ENCODE measurements around the gene ZNF786.

The ZNF786 gene

GRCh38 chr7:149074116-149074885 is 16.2 kb downstream of the ZNF786 start:
- H3K27ac ChIP-seq (ENCODE audit: low read depth, low read length): no peak overlapping the region
- H3K14ac ChIP-seq (ENCODE audit: low read length): no peak overlapping the region
- no CpG with 5 or more reads among the region's 3 CpGs for WGBS (ENCODE audit: extremely low coverage, insufficient coverage, insufficient read length)
- H3K4me2 ChIP-seq (ENCODE audit: low read length): no peak overlapping the region
- no peak overlapping the region for H2AFZ ChIP-seq (ENCODE audit: insufficient read depth, low read length, poor library complexity)
- H3K9ac ChIP-seq (ENCODE audit: low read length): no peak overlapping the region
- DNase-seq: no peak
- H3K4ac ChIP-seq (ENCODE audit: low read depth, low read length): no peak overlapping the region
- H4K12ac ChIP-seq (ENCODE audit: low read depth, low read length): no peak overlapping the region
- H2AK5ac ChIP-seq (ENCODE audit: low read length): no peak overlapping the region
- H2BK12ac ChIP-seq (ENCODE audit: low read length): no peak overlapping the region
- H4K8ac ChIP-seq (ENCODE audit: low read depth, low read length): no peak overlapping the region
- peaks cover 4% of the 10 kb centered on the region for H3K9me3 ChIP-seq (ENCODE audit: insufficient read depth, low read depth, low read length)
- H3K79me1 ChIP-seq (ENCODE audit: low read length): no peaks in the 10 kb centered on the region
- H3K27me3 ChIP-seq (ENCODE audit: insufficient read depth, low read length): no peaks in the 10 kb centered on the region
- no peak overlapping the region for H2BK5ac ChIP-seq (ENCODE audit: low read depth, low read length, poor library complexity)
- no peak overlapping the region for H3K23ac ChIP-seq (ENCODE audit: low read length)
- no peaks in the 10 kb centered on the region for H3K79me2 ChIP-seq (ENCODE audit: control insufficient read depth, insufficient read depth, low read length, poor library complexity)
- H3K4me1 ChIP-seq (ENCODE audit: control insufficient read depth in 1 of 2, insufficient read depth in 2 of 2, low read length in 2 of 2): no peaks in the 10 kb centered on the region
- no peak overlapping the region for H3K18ac ChIP-seq (ENCODE audit: low read length)
- no peak overlapping the region for H2BK120ac ChIP-seq (ENCODE audit: insufficient read depth, low read length, poor library complexity)
- H4K91ac ChIP-seq (ENCODE audit: low read depth, low read length): no peak overlapping the region
- no peak overlapping the region for H3K4me3 ChIP-seq (ENCODE audit: low read depth, low read length)
- peaks cover 32 to 38% of the 10 kb centered on the region in 2 experiments for H3K36me3 ChIP-seq (ENCODE audit: control insufficient read depth in 1 of 2, insufficient read depth in 2 of 2, low read length in 2 of 2)

GRCh38 chr7:149072438-149072775 is 18.1 kb downstream of the ZNF786 start:
- no peak overlapping the region for H3K4me3 ChIP-seq (ENCODE audit: low read depth, low read length)
- no peak overlapping the region for H2BK12ac ChIP-seq (ENCODE audit: low read length)
- H4K8ac ChIP-seq (ENCODE audit: low read depth, low read length): peak overlapping the region; percentile 64
- no peaks in the 10 kb centered on the region for H3K79me2 ChIP-seq (ENCODE audit: control insufficient read depth, insufficient read depth, low read length, poor library complexity)
- no peak overlapping the region for H3K18ac ChIP-seq (ENCODE audit: low read length)
- H3K79me1 ChIP-seq (ENCODE audit: low read length): no peaks in the 10 kb centered on the region
- no peak overlapping the region for H2AFZ ChIP-seq (ENCODE audit: insufficient read depth, low read length, poor library complexity)
- no CpG with 5 or more reads among the region's 4 CpGs for WGBS (ENCODE audit: extremely low coverage, insufficient coverage, insufficient read length)
- no peak overlapping the region for H2BK5ac ChIP-seq (ENCODE audit: low read depth, low read length, poor library complexity)
- no peak overlapping the region for H3K4ac ChIP-seq (ENCODE audit: low read depth, low read length)
- peaks cover 4% of the 10 kb centered on the region for H3K9me3 ChIP-seq (ENCODE audit: insufficient read depth, low read depth, low read length)
- DNase-seq: no peak
- no peak overlapping the region for H2AK5ac ChIP-seq (ENCODE audit: low read length)
- H4K91ac ChIP-seq (ENCODE audit: low read depth, low read length): no peak overlapping the region
- H3K23ac ChIP-seq (ENCODE audit: low read length): no peak overlapping the region
- no peak overlapping the region for H3K4me2 ChIP-seq (ENCODE audit: low read length)
- H3K36me3 ChIP-seq (ENCODE audit: control insufficient read depth in 1 of 2, insufficient read depth in 2 of 2, low read length in 2 of 2): peaks cover 35 to 39% of the 10 kb centered on the region in 2 experiments
- H3K4me1 ChIP-seq (ENCODE audit: control insufficient read depth in 1 of 2, insufficient read depth in 2 of 2, low read length in 2 of 2): no peaks in the 10 kb centered on the region
- H3K27me3 ChIP-seq (ENCODE audit: insufficient read depth, low read length): no peaks in the 10 kb centered on the region
- no peak overlapping the region for H3K14ac ChIP-seq (ENCODE audit: low read length)
- H3K27ac ChIP-seq (ENCODE audit: low read depth, low read length): no peak overlapping the region
- H2BK120ac ChIP-seq (ENCODE audit: insufficient read depth, low read length, poor library complexity): no peak overlapping the region
- H3K9ac ChIP-seq (ENCODE audit: low read length): no peak overlapping the region
- H4K12ac ChIP-seq (ENCODE audit: low read depth, low read length): no peak overlapping the region

GRCh38 chr7:149071641-149072437 is 18.7 kb downstream of the ZNF786 start:
- Histone ChIP-seq H3K27me3 (ENCODE audit: insufficient read depth, low read length) (no peaks in the 10 kb centered on the region), H2BK120ac (ENCODE audit: insufficient read depth, low read length, poor library complexity) (no peak overlapping the region), H2BK5ac (ENCODE audit: low read depth, low read length, poor library complexity) (no peak overlapping the region), H2BK12ac (ENCODE audit: low read length) (no peak overlapping the region), H3K4me1 (ENCODE audit: control insufficient read depth in 1 of 2, insufficient read depth in 2 of 2, low read length in 2 of 2) (no peaks in the 10 kb centered on the region), H2AK5ac (ENCODE audit: low read length) (no peak overlapping the region), H3K4ac (ENCODE audit: low read depth, low read length) (no peak overlapping the region), H3K9ac (ENCODE audit: low read length) (no peak overlapping the region), H3K4me3 (ENCODE audit: low read depth, low read length) (no peak overlapping the region), H4K8ac (ENCODE audit: low read depth, low read length) (peak overlapping the region; percentile 64), H4K12ac (ENCODE audit: low read depth, low read length) (peak overlapping the region; percentile 58), H4K91ac (ENCODE audit: low read depth, low read length) (no peak overlapping the region), H3K36me3 (ENCODE audit: control insufficient read depth in 1 of 2, insufficient read depth in 2 of 2, low read length in 2 of 2) (peaks cover 35 to 39% of the 10 kb centered on the region in 2 experiments), H3K23ac (ENCODE audit: low read length) (no peak overlapping the region), H3K9me3 (ENCODE audit: insufficient read depth, low read depth, low read length) (peaks cover 4% of the 10 kb centered on the region), H3K14ac (ENCODE audit: low read length) (no peak overlapping the region), H3K79me2 (ENCODE audit: control insufficient read depth, insufficient read depth, low read length, poor library complexity) (no peaks in the 10 kb centered on the region), H3K4me2 (ENCODE audit: low read length) (no peak overlapping the region), H3K18ac (ENCODE audit: low read length) (no peak overlapping the region), H2AFZ (ENCODE audit: insufficient read depth, low read length, poor library complexity) (peak overlapping the region; percentile 44), H3K79me1 (ENCODE audit: low read length) (no peaks in the 10 kb centered on the region), H3K27ac (ENCODE audit: low read depth, low read length) (no peak overlapping the region)
- no CpG with 5 or more reads among the region's 46 CpGs for WGBS (ENCODE audit: extremely low coverage, insufficient coverage, insufficient read length)
- peak in 1 of 2 donors; percentile 27 for DNase-seq

GRCh38 chr7:149071182-149071635 is 19.3 kb downstream of the ZNF786 start:
- no peak for DNase-seq
- Histone ChIP-seq H3K4me1 (ENCODE audit: control insufficient read depth in 1 of 2, insufficient read depth in 2 of 2, low read length in 2 of 2) (no peaks in the 10 kb centered on the region), H4K12ac (ENCODE audit: low read depth, low read length) (no peak overlapping the region), H3K9me3 (ENCODE audit: insufficient read depth, low read depth, low read length) (peaks cover 4% of the 10 kb centered on the region), H4K8ac (ENCODE audit: low read depth, low read length) (no peak overlapping the region), H2AFZ (ENCODE audit: insufficient read depth, low read length, poor library complexity) (no peak overlapping the region), H3K23ac (ENCODE audit: low read length) (no peak overlapping the region), H2AK5ac (ENCODE audit: low read length) (no peak overlapping the region), H2BK12ac (ENCODE audit: low read length) (no peak overlapping the region), H3K4me3 (ENCODE audit: low read depth, low read length) (no peak overlapping the region), H4K91ac (ENCODE audit: low read depth, low read length) (no peak overlapping the region), H3K14ac (ENCODE audit: low read length) (no peak overlapping the region), H3K27me3 (ENCODE audit: insufficient read depth, low read length) (no peaks in the 10 kb centered on the region), H3K79me2 (ENCODE audit: control insufficient read depth, insufficient read depth, low read length, poor library complexity) (no peaks in the 10 kb centered on the region), H3K27ac (ENCODE audit: low read depth, low read length) (no peak overlapping the region), H3K79me1 (ENCODE audit: low read length) (no peaks in the 10 kb centered on the region), H3K18ac (ENCODE audit: low read length) (no peak overlapping the region), H2BK5ac (ENCODE audit: low read depth, low read length, poor library complexity) (no peak overlapping the region), H3K36me3 (ENCODE audit: control insufficient read depth in 1 of 2, insufficient read depth in 2 of 2, low read length in 2 of 2) (peaks cover 32 to 39% of the 10 kb centered on the region in 2 experiments), H3K9ac (ENCODE audit: low read length) (no peak overlapping the region), H3K4me2 (ENCODE audit: low read length) (no peak overlapping the region), H3K4ac (ENCODE audit: low read depth, low read length) (no peak overlapping the region), H2BK120ac (ENCODE audit: insufficient read depth, low read length, poor library complexity) (no peak overlapping the region)
- no CpG with 5 or more reads among the region's 29 CpGs for WGBS (ENCODE audit: extremely low coverage, insufficient coverage, insufficient read length)

All from trophoblast cell (in vitro differentiated cells and primary cell).